Coronary artery (tissue), 2 donors: ENCODE data around the gene DNMBP.
"Not testable (repeated sequence)": the region's sequence is repeated elsewhere in the genome, so short reads cannot be mapped to it uniquely, and the experiment has no call there.

Experiments
- DNase-seq: peaks from one replicate; pipeline ENCODE4 v3.0.0-alpha.2; 2017; ENCODE audit warnings: low spot score
- H3K27ac ChIP-seq, 2 donors: fragments of 200-600 bp; sonication (generic); one replicate each; pipeline ENCODE4 v1.5.1; 2016 to 2019
- H3K4me3 ChIP-seq: fragments of 200-600 bp; sonication (generic); 2 replicates; pipeline ENCODE4 v1.5.1; 2016; ENCODE audit warnings: mild to moderate bottlenecking, moderate library complexity
- TF ChIP-seq, protein P1 (sequence below): fragments of 200-600 bp; sonication (generic); IDR thresholded peaks from one replicate; pipeline ENCODE4 v1.5.1; 2019; ENCODE audit warnings: antibody characterized with exemption

The DNMBP gene

DNA sequence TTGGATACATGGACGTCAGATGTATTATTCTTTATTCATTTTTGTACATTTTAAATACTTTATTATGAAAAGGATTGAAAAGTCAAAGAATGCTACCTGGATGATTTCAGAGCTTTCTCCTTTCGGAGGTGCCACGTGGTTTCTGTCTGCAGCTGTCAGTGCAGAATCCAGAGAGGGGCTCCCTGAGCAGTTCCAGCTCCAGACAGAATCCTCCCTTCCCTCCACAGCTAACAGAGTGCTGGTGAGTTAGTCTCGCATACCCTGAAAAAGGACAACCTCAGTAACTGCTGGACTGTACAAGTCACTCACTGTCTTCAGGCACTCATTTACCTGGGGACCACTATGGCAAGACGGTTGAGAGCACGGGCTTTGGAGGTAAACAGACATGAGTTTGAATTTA is 10.9 kb downstream of the DNMBP start:
- no peak for DNase-seq
- H3K27ac ChIP-seq = no peak overlapping the region
- no peak overlapping the region for H3K4me3 ChIP-seq
- TF ChIP-seq, protein P1, sequence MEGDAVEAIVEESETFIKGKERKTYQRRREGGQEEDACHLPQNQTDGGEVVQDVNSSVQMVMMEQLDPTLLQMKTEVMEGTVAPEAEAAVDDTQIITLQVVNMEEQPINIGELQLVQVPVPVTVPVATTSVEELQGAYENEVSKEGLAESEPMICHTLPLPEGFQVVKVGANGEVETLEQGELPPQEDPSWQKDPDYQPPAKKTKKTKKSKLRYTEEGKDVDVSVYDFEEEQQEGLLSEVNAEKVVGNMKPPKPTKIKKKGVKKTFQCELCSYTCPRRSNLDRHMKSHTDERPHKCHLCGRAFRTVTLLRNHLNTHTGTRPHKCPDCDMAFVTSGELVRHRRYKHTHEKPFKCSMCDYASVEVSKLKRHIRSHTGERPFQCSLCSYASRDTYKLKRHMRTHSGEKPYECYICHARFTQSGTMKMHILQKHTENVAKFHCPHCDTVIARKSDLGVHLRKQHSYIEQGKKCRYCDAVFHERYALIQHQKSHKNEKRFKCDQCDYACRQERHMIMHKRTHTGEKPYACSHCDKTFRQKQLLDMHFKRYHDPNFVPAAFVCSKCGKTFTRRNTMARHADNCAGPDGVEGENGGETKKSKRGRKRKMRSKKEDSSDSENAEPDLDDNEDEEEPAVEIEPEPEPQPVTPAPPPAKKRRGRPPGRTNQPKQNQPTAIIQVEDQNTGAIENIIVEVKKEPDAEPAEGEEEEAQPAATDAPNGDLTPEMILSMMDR = no peak

DNA sequence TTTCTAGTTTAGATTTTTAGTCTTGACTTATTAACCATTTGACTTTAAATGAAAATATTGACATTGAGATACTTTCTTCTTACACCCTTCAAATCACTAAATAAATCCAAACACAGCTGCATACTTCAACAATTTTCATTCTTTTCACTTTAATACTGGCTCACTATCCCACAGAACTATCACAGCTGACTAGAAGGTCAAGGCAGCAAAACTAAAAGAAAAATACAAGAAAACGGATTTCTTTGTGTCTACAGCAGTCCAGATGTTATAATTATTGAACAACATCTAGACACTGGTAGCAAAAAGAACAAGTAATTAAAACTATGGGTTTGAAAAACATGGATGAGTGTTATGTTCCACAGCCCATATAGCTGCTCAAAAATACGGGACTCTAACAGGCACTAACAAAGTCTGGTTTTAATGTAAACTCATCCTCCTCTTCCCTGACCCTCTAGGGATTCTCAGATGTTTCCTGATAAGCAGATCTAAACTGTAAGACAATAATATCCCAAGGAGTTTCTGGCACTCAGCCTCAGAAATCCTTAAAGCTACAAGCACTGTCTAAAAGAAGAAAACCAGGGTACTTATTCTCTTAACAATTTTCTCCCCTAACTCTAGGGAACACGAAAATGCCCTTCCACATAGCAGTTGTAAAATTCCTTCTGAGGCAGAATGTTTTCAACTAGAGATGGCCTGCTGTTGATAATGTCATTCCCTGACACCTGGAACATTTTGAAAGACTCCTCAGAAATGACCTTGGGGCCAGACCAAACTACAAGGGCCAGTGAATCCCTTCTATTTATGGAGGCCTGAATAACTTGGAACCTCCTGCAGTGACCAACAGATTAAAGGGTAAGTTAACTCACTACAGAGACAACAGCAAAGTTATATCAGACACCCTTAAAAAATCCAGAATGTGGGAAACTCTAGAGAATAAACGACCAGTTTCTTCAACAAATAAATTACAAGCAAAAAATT is 12.8 kb downstream of the DNMBP start:
- Histone ChIP-seq H3K4me3 (no peak overlapping the region), H3K27ac (no peak overlapping the region)
- TF ChIP-seq, protein P1 = no peak
- DNase-seq = no peak

DNA sequence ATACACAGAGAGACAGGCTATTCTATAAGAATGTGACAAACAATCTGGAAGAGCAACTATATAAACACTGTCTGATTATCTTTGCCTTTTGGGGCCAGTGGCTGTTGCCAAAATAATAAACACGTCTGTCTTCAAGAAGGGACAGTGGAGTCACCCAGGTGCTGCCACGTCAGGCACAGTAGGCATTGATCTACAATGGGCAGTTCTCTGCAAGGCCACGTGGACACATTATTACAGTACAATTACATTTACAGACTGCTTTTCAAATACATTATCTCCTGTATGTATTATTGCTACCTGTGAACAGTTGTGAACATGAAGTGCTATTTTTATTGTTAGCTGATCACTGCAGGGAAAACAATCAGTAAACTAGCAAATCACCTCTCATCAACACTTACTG is 14.0 kb downstream of the DNMBP start:
- TF ChIP-seq, protein P1 = no peak
- H3K4me3 ChIP-seq = no peak overlapping the region
- no peak overlapping the region for H3K27ac ChIP-seq
- no peak for DNase-seq

DNA sequence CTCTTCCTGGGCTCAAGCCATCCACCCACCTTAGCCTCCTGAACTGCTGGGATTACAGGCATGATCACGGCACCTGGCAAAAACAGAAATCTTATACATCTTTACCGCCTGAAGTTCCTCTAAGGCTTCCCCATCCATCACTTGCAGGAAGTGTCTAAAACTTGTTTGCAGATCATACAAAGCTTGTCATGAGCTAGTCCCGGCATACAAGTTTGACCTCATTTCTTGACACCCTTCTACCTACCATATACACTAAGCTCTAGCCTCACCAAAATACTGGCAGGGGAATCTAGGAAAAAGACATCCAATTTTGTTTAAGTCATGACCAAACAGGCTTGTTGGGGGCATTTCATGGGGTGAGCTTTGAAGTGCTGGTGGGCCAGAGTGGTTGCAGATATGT is 14.5 kb downstream of the DNMBP start:
- DNase-seq = no peak
- TF ChIP-seq, protein P1 = no peak
- Histone ChIP-seq H3K27ac (no peak overlapping the region), H3K4me3 (no peak overlapping the region)

DNA sequence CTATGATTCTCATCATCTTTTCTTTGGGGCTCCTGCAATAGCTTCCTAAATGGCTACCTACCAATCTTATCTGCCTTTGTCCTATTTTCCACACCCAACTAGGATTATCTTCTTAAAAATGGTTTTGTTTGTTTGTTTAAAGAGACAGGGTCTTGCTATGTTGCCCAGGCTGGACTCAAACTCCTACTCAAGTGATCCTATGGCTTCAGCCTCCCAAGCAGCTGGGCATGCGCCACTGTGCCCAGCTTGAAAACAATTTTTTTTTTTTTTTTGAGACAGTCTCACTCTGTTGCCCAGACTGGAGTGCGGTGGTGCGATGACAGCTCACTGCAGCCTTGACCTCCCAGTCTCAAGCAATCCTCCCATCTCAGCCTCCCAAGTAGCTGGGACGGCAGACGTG is 14.9 kb downstream of the DNMBP start:
- TF ChIP-seq, protein P1 = no peak
- no peak overlapping the region for H3K4me3 ChIP-seq
- no peak for DNase-seq
- no peak overlapping the region for H3K27ac ChIP-seq

DNA sequence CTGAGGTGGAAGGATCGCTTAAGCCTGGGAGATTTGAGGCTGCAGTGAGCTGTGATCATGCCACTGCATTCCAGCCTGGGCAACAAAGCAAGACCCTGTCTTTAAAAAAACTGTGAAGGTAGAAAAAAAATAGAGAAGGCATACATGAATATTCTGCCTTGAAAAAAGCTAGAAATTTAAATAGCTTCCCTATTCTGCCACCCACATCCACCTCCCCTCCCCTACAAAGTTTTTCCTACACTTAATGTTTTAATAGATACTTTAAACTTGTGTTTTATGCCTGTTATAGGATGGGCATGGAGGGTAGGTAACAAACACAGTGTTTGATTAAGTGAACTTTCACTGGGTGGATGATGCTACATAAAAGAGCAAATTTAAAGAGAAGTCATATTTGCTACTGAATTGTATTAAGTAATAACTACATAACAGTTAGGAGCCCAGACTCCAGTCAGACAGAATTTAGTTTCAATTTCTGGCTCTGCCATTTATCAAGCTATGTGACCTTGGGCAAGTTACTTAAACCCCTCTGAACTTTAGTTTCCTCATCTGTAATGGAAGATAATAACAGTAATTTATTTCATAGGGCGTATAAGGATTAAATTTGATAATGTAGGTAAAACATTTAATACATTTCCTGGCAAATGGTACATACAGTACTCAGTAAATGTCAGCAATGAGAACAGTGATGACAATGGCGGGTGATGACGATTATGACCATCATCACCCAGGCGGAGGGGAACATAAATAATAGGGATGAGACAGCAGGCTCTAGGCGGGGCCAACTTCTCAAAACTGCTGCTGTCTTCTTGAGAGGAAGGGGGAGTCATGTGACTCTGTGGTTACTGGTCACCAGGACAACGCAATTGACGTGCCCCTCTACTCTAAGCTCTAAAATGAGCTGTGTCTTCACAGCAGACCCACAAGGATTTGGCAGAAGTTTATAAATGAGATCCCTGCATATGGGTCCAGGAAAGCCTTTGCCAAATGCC is 15.8 kb downstream of the DNMBP start:
- Histone ChIP-seq H3K27ac (peak overlapping the region in 1 of 2 donors; percentile 64), H3K4me3 (no peak overlapping the region)
- no peak for DNase-seq
- TF ChIP-seq, protein P1 = no peak

DNA sequence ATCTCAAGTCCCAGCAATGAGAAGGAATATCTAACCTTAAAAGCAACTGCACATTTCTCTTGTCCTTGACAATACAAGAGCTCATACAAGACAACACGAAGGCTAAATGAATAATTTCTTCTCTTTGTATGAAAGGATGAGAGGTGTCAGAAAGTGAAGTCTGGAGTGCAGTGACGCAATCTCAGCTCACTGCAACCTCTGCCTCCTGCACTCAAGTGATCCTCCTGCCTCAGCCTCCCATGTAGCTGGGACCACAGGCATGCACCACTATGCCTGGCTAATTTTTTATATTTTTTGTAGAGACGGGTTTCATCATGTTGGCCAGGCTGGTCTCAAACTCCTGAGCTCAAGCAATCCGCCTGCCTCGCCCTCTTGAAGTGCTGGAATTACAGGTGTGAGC is 24.1 kb downstream of the DNMBP start:
- not testable (repeated sequence) for H3K4me3 ChIP-seq, DNase-seq, H3K27ac ChIP-seq
